Activated T-cell treated with anti-CD3 and anti-CD28 coated beads, Interleukin-2, amount 50 U/mL, for 4 hours (primary cell): ENCODE measurements around the gene PRRT2. TPM values are rescaled to one million over a fixed set of nuclear protein-coding genes. Genes with fewer than 3 reads are reported as not detected.
"Not testable (repeated sequence)": the region's sequence is repeated elsewhere in the genome, so short reads cannot be mapped to it uniquely, and the experiment has no call there.

ENCODE experiments used
- ATAC-seq, 2 donors: fragments of 200-7000 bp; cut with Tn5 transposase; one replicate each; pipeline ENCODE4 v1.10.0; 2021
- DNase-seq: peaks from one replicate; pipeline ENCODE4 v3.0.0-alpha.2; 2020
- H3K27me3 Mint-ChIP-seq: one replicate; pipeline ENCODE4 v1.8.0; 2021; ENCODE audit warnings: low read depth, mixed read lengths
- H3K36me3 Mint-ChIP-seq: one replicate; pipeline ENCODE4 v1.8.0; 2022; ENCODE audit warnings: mixed read lengths; ENCODE audit not compliant: insufficient read depth
- H3K4me1 Mint-ChIP-seq: one replicate; pipeline ENCODE4 v1.8.0; 2021; ENCODE audit warnings: low read depth, mixed read lengths
- H3K4me3 Mint-ChIP-seq: one replicate; pipeline ENCODE4 v1.8.0; 2021; ENCODE audit warnings: mild to moderate bottlenecking, moderate library complexity, mixed read lengths
- H3K9me3 Mint-ChIP-seq: one replicate; pipeline ENCODE4 v1.8.0; 2021; ENCODE audit warnings: mixed read lengths
- total RNA-seq, 3 donors: library from RNA; stranded (reverse); gene quantifications; one replicate each; pipeline ENCODE4 v1.2.1, GENCODE V29; 2021

Gene PRRT2
- total RNA-seq, 3 donors from 2014 or later: 0.34 to 1.6 (median 0.76) TPM

- peak overlapping the region; percentile 56 for H3K4me3 Mint-ChIP-seq
- no peaks in the 10 kb centered on the region for H3K27me3 Mint-ChIP-seq
- peaks cover 2% of the 10 kb centered on the region for H3K36me3 Mint-ChIP-seq
- H3K9me3 Mint-ChIP-seq: no peaks in the 10 kb centered on the region
- H3K4me1 Mint-ChIP-seq: peaks cover 78% of the 10 kb centered on the region
- peak; percentile 57 to 59 for ATAC-seq
- no peak for DNase-seq
Observed at GRCh38 chr16:29825145-29826044, 13.4 kb downstream of the PRRT2 start.

GRCh38 chr16:29826342-29826695 is 14.3 kb downstream of the PRRT2 start:
- peaks cover 6% of the 10 kb centered on the region for H3K36me3 Mint-ChIP-seq
- H3K27me3 Mint-ChIP-seq: no peaks in the 10 kb centered on the region
- ATAC-seq (no peak), DNase-seq (no peak)
- H3K4me3 Mint-ChIP-seq: peak overlapping the region; percentile 73
- H3K4me1 Mint-ChIP-seq: peaks cover 73% of the 10 kb centered on the region
- H3K9me3 Mint-ChIP-seq: no peaks in the 10 kb centered on the region

DNA sequence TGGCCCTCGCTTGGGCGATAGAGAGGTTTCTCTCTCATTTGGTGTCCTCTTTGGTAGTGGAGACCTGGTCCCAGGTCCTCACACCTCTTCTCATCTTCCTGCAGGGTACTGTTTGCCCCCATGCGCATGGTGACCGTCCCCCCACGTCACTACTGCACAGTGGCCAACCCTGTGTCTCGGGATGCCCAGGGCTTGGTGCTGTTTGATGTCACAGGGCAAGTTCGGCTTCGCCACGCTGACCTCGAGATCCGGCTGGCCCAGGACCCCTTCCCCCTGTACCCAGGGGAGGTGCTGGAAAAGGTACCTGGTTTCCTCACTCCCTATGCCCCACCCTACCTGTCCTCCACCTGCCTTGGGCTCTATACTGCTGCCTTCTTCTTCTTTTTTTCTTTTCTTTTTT is 18.8 kb downstream of the PRRT2 start:
- ATAC-seq: no peak
- H3K4me3 Mint-ChIP-seq: no peak overlapping the region
- H3K9me3 Mint-ChIP-seq: no peaks in the 10 kb centered on the region
- no peaks in the 10 kb centered on the region for H3K27me3 Mint-ChIP-seq
- peaks cover 42% of the 10 kb centered on the region for H3K4me1 Mint-ChIP-seq
- peaks cover 15% of the 10 kb centered on the region for H3K36me3 Mint-ChIP-seq
- no peak for DNase-seq

DNA sequence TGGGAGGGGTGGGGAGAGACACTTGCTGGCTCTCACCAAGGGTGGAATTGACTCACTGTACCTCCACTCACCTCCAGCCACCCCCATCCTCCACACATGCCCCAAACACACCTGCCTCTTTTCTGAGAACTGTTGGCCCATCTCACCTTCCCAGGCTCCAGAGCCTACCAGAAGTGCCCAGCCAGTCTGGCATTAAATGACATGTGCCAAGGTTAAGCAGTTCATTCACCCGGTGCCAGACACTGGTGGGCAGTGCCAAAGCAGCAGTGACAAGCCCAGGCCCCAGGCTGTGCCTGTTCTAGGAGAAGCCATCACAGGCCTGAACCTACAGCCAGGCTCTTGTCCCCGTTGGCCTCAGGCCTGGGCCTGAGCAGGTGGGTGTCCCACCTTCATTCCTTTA is 19.5 kb downstream of the PRRT2 start:
- DNase-seq (no peak), ATAC-seq (no peak)
- H3K9me3 Mint-ChIP-seq: no peaks in the 10 kb centered on the region
- H3K4me1 Mint-ChIP-seq: peaks cover 37% of the 10 kb centered on the region
- H3K36me3 Mint-ChIP-seq: peaks cover 16% of the 10 kb centered on the region
- no peaks in the 10 kb centered on the region for H3K27me3 Mint-ChIP-seq
- H3K4me3 Mint-ChIP-seq: no peak overlapping the region

DNA sequence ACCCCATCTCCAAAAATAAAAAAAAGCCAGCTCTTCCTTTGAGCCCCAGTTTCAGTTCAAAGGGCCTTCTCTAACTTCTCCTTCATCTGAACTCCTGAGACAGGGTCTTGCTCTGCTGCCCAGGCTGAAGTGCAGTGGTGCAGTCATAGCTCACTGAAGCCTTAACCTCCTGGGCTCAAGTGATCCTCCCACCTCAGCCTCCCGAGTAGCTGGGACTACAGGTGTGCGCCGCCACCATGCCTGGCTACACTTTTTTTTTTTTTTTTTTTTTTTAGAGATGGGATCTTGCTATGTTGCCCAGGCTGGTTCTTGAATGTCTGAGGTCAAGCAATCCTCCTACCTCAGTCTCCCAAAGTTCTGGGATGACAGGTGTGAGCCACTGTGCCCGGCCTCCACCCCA is 21.2 kb downstream of the PRRT2 start:
- H3K9me3 Mint-ChIP-seq, ATAC-seq, DNase-seq, H3K4me3 Mint-ChIP-seq, H3K27me3 Mint-ChIP-seq: not testable (repeated sequence)
- Mint-ChIP-seq H3K4me1 (peaks cover 22% of the 10 kb centered on the region), H3K36me3 (peaks cover 22% of the 10 kb centered on the region)

GRCh38 chr16:29834079-29834478 is 22.1 kb downstream of the PRRT2 start:
- H3K27me3 Mint-ChIP-seq: no peaks in the 10 kb centered on the region
- ATAC-seq: no peak

DNA sequence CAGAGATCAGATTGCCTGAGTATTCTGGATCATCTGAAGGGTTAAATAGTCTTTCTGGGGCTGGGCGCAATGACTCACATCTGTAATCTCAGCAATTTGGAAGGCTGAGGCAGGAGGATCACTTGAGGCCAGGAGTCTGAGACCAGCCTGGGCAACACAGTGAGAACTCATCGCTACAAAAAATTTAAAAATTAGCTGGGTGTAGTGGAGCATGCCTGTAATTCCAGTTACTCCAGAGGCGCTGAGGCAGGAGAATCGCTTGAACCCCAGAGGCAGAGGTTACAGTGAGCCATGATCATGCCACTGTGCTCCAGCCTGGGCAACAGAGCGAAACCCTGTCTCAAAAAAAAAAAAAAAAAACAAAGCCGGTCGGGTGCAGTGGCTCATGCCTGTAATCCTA is 23.9 kb downstream of the PRRT2 start:
- no peak for ATAC-seq
- Mint-ChIP-seq H3K27me3 (no peaks in the 10 kb centered on the region), H3K36me3 (peaks cover 25% of the 10 kb centered on the region), H3K4me3 (no peak overlapping the region), H3K9me3 (no peaks in the 10 kb centered on the region), H3K4me1 (peaks cover 6% of the 10 kb centered on the region)
- no peak for DNase-seq

More at GRCh38 chr16:29834079-29834478, 22.1 kb downstream of the PRRT2 start:
- Mint-ChIP-seq H3K9me3 (no peaks in the 10 kb centered on the region), H3K36me3 (peaks cover 22% of the 10 kb centered on the region), H3K4me3 (no peak overlapping the region), H3K4me1 (peaks cover 17% of the 10 kb centered on the region)
- no peak for DNase-seq

DNA sequence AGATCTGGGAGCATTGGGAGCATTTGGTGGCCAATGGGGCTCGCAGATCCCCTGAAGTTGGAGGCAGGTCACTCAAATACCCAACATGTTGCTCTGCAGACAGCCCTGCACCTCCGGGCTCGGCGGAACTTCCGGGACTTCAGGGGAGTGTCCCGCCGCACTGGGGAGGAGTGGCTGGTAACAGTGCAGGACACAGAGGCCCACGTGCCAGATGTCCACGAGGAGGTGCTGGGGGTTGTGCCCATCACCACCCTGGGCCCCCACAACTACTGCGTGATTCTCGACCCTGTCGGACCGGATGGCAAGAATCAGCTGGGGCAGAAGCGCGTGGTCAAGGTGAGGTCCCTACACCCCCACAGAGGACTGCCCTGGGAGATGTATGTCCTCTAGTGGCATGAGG is 24.6 kb downstream of the PRRT2 start:
- Mint-ChIP-seq H3K36me3 (peaks cover 27% of the 10 kb centered on the region), H3K4me3 (no peak overlapping the region), H3K9me3 (no peaks in the 10 kb centered on the region), H3K27me3 (no peaks in the 10 kb centered on the region), H3K4me1 (peaks cover 4% of the 10 kb centered on the region)
- ATAC-seq (no peak), DNase-seq (no peak)

DNA sequence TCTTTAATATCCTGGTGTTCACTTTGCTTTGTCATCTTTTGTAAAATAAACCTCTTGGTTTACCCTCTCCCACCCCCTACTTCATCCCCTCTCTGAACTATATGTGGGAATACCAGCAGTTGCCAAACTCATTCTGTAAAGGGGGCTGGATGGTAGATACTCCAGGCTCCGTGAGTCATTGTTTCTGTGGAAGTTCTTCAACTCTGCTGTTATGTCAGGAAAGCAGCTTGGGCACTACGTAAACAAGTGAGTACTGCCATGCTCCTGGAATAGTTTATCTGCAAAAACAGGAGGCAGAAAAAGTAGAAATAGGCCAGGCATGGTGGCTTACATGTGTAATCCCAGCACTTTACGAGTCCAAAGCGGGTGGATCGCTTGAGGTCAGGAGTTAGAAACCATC is 25.8 kb downstream of the PRRT2 start:
- Mint-ChIP-seq H3K4me3 (no peak overlapping the region), H3K27me3 (no peaks in the 10 kb centered on the region), H3K9me3 (no peaks in the 10 kb centered on the region), H3K4me1 (peaks cover 1% of the 10 kb centered on the region), H3K36me3 (peaks cover 29% of the 10 kb centered on the region)
- DNase-seq (no peak), ATAC-seq (no peak)

GRCh38 chr16:29839822-29840221 is 27.8 kb downstream of the PRRT2 start:
- no peak for ATAC-seq
- Mint-ChIP-seq H3K4me3 (no peak overlapping the region), H3K27me3 (no peaks in the 10 kb centered on the region), H3K9me3 (no peaks in the 10 kb centered on the region), H3K4me1 (no peaks in the 10 kb centered on the region), H3K36me3 (peaks cover 26% of the 10 kb centered on the region)
- DNase-seq: no peak

DNA sequence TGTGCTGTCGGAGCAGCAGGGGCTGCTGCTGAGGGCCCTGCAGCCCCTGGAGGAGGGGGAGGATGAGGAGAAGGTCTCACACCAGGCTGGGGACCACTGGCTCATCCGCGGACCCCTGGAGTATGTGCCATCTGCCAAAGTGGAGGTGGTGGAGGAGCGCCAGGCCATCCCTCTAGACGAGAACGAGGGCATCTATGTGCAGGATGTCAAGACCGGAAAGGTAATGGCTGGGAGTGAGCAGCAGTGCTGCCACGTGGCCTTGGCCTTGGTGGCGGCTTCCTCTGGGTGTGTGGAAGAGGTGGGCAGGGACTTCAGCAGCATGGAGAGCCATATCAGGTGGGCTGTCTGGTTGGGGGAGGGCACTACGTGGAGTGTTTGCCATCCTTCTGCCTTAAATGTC is 28.2 kb downstream of the PRRT2 start:
- Mint-ChIP-seq H3K4me3 (no peak overlapping the region), H3K27me3 (no peaks in the 10 kb centered on the region), H3K4me1 (no peaks in the 10 kb centered on the region), H3K9me3 (no peaks in the 10 kb centered on the region), H3K36me3 (peaks cover 28% of the 10 kb centered on the region)
- DNase-seq: no peak
- ATAC-seq: no peak

- Mint-ChIP-seq H3K36me3 (peaks cover 29% of the 10 kb centered on the region), H3K4me3 (no peak overlapping the region), H3K9me3 (no peaks in the 10 kb centered on the region), H3K4me1 (no peaks in the 10 kb centered on the region), H3K27me3 (no peaks in the 10 kb centered on the region)
- ATAC-seq (no peak), DNase-seq (no peak)
Observed at GRCh38 chr16:29841631-29842030, 29.6 kb downstream of the PRRT2 start.

- H3K9me3 Mint-ChIP-seq: no peaks in the 10 kb centered on the region
- H3K4me3 Mint-ChIP-seq: no peak overlapping the region
- no peaks in the 10 kb centered on the region for H3K27me3 Mint-ChIP-seq
- ATAC-seq (no peak), DNase-seq (no peak)
- peaks cover 27% of the 10 kb centered on the region for H3K36me3 Mint-ChIP-seq
- peaks cover 3% of the 10 kb centered on the region for H3K4me1 Mint-ChIP-seq
Observed at GRCh38 chr16:29842732-29843346, 30.8 kb downstream of the PRRT2 start.

DNA sequence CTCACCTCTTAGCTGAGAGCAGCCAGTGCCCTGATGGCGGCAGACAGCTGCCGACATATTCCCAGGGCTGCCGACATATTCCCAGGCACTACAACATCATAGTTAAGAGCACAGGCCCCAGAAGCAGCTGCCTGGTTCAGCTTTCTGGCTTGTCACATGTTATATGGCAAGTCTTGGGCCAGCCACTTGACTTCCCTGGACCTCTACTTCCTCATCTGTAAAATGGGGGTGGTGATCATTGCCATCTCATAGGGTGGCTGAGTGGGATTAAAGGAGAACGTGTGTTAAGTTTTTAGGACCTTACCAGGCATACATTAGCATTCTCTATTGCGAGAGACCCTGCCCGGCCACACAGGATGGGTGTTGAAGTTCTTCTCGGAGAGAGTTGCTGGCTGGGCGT is 31.9 kb downstream of the PRRT2 start:
- peaks cover 27% of the 10 kb centered on the region for H3K36me3 Mint-ChIP-seq
- H3K27me3 Mint-ChIP-seq: no peaks in the 10 kb centered on the region
- no peak overlapping the region for H3K4me3 Mint-ChIP-seq
- ATAC-seq (no peak), DNase-seq (no peak)
- H3K4me1 Mint-ChIP-seq: peaks cover 5% of the 10 kb centered on the region
- no peaks in the 10 kb centered on the region for H3K9me3 Mint-ChIP-seq
